ENCODE data around the gene PCK1. TPM values are rescaled to one million over a fixed set of nuclear protein-coding genes. Genes with fewer than 3 reads are reported as not detected.

The PCK1 gene
- total and polyA plus RNA-seq, 2 of the 13 experiments (the other 11 are each of a cell fraction or from before 2014, with no cell fraction given), result 6.5 to 12.6 TPM

- TF ChIP-seq ZNF407 (CRISPR knock-in tag; IDR thresholded peaks at IDR 0.05; ENCODE audit: not compliant biosample characterization) (no peak), ZBTB21 (CRISPR knock-in tag; IDR thresholded peaks at IDR 0.05) (peak; percentile 49; the same call in 1 of the 2 replicates), ZNF143 (CRISPR knock-in tag; IDR thresholded peaks at IDR 0.05) (peak; percentile 89), ZNF318 (CRISPR knock-in tag; IDR thresholded peaks at IDR 0.05) (no peak), ZNF75D (CRISPR knock-in tag; IDR thresholded peaks at IDR 0.05; ENCODE audit: borderline replicate concordance) (no peak), BRCA1 (CRISPR knock-in tag; IDR thresholded peaks at IDR 0.05) (peak; percentile 60; the same call in 1 of the 2 replicates)
Measured at GRCh38 chr20:57587278-57587988, 26.5 kb downstream of the PCK1 start (continued).
